Activated gamma-delta T cell treated with anti-CD3 and anti-CD28 coated beads, Interleukin-2, amount 50 U/mL, for 16 hours (primary cell): ENCODE measurements around the gene ENTPD3.
"Not testable (repeated sequence)": the region's sequence is repeated elsewhere in the genome, so short reads cannot be mapped to it uniquely, and the experiment has no call there.

Experiments used
- DNase-seq: peaks from one replicate; pipeline ENCODE4 v3.0.0-alpha.2; 2020; ENCODE audit warnings: low read depth

ENTPD3 gene

DNA sequence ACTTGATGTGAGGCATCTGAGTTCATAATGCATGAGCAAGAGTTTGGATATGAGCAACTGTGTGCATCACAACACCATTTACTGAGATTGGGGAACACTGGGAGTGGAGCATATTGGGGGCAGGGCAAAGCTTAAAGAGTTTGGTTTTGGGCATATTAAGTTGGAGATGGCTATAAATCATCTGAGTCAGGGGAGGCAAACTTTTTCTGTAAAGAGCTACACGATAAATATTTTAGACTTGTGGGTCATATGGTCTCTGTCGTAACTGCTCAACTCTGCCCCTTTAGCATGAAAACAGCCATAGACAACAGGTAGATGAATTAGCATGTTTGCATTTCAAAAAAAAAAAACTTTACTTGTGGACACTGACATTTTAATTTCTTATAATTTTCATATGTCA, 20.0 kb downstream of the ENTPD3 start:
- DNase-seq = no peak

DNA sequence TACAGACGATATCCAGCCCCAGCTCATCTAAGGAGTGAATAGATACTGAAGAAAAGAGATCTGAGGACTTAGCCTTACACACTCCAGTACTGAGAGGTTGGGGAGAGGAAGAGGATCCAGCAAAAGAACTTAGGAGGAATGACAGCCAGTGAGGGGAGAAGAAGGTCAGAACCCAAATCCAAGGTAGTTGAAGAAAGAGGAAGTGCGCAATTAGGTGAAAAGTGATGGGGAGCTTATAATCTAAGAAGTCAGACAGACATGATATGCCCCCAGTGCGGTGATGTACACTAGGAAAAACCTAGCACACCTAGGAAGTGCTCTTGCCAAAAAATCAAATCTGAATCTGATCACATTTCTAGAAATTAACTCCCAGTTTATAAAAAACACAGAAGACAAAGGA, 20.6 kb downstream of the ENTPD3 start:
- DNase-seq = no peak

DNA sequence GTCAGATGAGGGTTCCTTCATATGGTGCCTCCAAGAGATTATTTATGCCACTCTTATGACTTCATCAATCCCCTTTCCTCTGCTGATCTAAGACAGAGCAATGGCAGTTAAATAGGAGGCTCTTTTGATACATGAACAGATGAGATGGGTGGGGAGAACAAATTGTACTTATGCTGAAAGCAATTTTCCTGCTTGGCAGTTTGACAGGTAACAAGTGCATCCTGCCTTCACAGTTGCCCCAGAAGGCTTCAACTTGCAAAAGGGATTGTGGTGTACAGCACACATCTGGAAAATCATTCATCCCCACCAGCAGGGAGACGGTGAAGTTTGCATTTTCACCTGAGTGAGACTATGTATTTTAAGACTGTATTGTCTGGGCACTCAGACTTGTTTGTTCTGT, 27.3 kb downstream of the ENTPD3 start:
- no peak for DNase-seq

DNA sequence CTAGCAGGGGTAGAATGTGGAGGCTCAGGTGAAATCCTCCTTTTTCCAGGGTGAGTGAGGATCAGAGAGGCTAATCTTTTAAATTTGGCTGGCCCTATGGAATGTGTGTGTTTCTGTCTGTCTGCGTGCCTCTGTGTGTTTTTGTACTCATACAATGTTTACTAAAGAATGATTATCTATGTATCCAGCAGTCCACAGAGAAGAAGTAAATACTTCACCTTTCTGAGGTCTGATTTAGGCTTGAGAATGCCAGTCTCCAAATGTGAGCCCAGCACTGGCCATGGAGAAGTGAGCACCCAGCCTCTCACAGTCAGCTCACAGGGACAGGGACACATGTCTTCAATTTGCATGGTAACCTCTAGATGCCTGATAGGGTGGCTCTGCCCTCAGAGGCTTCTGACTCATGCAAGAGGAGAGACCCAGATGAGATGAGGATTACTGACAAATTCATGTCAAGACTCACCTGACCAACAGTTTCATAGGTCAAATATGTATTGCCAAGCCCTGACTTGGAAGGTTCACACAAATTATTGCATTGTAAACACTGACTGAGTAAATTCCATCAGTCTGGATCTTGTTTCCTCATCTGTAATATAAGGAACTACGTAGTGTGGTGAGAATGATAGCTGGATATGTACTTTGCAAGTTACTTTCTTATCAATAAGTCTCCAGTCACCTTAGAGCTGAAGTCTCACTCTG, 31.0 kb downstream of the ENTPD3 start:
- DNase-seq = no peak

DNA sequence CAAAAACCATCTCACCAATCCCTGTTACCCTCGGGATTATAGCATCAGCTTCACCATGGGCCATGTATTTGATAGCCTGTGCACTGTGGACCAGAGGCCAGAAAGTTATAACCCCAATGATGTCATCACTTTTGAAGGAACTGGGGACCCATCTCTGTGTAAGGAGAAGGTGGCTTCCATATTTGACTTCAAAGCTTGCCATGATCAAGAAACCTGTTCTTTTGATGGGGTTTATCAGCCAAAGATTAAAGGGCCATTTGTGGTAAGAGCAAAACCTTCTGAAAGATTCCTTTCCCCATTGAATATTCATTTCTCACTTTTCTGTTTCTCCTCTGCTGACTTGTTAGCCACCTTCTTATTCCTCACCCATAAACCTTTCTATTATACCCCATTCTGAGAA, 35.9 kb downstream of the ENTPD3 start:
- DNase-seq = no peak

DNA sequence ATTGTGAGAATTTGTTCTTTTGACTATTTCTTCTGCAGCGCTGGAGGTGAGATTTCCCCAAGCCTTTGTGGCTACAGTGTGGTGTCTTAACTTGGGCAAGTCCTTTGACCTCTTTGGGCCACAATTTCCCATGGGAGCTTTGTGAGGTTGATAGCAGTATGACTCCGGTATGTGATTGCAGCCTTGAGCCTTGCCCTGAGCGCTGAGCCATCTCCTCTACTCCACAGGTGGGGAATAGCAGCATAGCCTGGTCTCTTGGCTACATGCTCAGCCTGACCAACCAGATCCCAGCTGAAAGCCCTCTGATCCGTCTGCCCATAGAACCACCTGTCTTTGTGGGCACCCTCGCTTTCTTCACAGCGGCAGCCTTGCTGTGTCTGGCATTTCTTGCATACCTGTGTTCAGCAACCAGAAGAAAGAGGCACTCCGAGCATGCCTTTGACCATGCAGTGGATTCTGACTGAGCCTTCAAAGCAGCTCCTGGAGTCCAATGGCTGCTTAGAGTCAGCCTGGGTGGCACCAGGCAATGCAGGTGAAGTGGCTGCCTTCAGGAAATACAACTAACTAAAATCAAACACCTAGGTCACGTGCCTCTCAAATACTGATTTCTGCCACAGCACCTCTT, 40.2 kb downstream of the ENTPD3 start:
- no peak for DNase-seq

DNA sequence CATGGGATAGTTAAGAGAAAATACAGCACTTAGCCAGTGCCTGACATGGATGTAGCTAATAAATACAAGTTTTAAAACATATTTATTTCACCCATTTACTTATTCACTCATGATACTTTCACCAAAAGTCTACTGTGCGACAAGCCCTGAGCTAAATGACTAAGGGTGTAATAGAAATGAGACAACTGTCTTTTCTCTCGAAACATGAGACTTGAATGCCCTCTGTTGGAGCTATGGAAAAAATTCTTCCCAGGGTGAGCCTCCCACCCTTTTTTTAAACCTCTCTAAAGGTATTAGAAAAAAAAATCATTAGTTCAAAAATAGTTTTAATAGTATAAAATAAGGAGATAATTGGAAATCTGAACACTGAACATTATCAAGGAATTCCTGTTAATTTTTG, 45.8 kb downstream of the ENTPD3 start:
- DNase-seq = no peak

DNA sequence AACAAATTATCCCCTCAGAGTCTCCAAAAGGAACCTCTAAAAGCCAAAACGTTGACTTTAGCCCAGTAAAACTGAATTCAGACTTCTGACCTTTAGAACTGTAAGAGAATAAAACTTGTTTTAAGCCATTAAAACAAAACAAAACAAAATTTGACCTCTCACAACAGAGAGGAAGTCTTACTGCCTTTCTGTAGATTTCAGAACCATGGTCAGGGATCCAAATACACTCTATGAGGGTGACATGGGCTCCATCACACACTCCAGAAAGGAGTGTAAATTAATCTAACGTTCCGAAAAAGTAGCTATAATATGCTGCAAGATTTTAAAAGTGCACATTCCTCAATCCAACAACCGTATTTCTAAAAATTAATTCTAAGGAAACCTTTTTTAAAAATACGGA, 50.9 kb downstream of the ENTPD3 start:
- DNase-seq = no peak

DNA sequence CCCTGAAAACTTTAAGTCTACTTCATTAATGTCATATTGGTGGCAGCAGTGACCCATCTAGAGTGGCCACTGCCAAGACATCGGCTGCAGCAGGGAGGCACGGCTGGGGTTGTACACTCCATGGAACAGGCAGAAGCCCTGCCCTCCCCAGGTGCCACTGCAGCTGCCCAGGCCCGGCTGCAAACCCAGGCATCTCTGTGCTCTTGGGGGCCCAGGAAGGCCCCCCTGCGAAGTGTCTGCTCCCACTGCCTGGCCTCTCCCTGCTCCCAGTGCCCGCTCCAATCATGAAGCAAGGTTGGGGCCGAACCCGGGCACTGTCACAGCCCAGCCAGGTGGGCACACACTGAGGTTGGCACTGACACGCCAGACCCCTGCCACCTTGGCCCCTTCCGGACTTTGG, 58.1 kb downstream of the ENTPD3 start:
- no peak for DNase-seq

DNA sequence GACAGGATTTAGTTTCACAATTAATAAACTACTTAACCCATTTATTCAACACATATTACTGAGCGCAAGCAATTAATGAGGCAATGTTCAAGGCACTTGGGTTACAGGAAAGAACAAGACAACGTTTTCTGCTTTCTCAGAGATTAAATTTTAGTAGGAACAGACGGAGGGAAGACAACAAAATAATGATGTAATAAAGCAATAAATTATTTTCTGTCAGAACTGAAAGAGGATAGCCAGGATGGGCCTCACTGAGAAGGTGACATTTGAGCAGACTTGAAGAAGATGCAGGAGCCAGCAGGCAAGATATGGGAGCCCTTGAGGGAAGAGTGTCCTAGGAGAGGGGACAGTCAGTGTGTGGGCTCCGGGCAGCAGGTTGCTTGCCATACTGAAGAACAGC, 58.9 kb downstream of the ENTPD3 start:
- no peak for DNase-seq

DNA sequence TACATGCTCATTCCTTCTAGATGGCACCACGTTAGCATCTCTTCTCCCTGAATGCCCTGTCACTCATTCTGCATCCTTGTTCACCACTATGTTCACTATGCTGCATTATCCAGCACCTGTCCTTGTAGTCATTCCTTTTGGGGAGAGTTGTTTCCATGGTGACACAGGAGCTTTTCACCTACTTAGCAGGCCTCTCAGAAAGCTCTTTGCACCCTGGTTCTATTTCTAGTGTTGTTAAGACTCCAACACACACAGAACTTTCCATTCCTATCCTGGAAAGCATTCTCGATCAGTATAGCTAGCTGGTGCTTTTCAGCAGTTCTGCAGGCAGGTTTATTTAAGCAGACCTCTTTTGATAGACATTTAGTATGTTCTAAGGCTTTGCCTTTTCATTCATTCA, 63.5 kb downstream of the ENTPD3 start:
- no peak for DNase-seq

DNA sequence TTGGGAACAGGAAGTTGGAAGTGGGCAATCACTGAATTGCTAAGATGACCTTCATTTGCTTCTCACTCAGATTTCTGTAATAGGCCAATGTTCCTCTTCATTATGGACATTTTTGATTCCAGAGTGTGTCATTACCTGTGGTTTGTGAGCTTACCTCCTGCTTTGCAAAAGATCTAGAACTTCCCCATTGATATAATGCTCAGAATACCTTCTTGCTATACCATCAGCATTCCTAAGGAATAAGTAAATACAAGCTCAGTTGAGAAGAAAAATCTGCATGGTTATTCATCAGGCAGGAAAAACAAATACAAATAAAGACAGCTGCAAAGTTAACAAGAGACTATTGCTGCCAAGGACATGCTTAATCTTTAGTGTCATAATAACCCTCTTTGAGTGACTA, 64.6 kb downstream of the ENTPD3 start:
- DNase-seq = no peak

DNA sequence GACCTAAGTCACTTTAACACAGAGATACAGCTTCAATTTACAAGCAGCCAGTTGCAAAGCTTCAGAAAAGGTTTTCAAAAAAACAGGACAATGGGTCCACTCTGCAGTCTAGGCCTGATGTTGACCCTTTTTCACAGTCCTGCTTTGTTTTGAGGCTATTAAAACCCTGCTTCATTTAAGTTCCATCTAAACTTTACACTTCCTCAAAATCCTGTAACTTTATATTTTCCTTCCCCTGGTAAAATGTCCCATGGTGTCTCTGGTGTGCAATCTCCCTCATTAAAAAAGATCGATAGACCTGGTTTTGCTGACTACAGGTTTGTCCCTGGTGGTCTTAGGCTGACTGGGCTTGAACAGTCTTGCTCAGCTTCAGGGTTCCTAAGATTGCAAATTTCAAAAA, 65.1 kb downstream of the ENTPD3 start:
- DNase-seq = no peak

DNA sequence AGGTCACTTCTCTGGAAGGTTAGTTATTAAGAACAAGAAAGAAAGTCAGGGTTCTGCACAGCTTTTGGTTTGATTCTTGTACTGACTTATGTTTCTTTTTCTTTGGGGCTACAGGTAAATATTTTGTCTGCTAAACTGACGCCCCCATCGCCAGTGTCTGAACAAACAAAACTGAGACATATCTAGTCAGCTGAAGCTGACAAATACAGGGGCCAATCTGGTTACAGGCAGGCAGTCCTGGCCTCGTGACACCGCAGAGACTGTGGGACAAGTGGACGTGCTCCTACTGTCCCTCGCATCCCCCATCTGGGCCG, 65.5 kb downstream of the ENTPD3 start:
- no peak for DNase-seq

DNA sequence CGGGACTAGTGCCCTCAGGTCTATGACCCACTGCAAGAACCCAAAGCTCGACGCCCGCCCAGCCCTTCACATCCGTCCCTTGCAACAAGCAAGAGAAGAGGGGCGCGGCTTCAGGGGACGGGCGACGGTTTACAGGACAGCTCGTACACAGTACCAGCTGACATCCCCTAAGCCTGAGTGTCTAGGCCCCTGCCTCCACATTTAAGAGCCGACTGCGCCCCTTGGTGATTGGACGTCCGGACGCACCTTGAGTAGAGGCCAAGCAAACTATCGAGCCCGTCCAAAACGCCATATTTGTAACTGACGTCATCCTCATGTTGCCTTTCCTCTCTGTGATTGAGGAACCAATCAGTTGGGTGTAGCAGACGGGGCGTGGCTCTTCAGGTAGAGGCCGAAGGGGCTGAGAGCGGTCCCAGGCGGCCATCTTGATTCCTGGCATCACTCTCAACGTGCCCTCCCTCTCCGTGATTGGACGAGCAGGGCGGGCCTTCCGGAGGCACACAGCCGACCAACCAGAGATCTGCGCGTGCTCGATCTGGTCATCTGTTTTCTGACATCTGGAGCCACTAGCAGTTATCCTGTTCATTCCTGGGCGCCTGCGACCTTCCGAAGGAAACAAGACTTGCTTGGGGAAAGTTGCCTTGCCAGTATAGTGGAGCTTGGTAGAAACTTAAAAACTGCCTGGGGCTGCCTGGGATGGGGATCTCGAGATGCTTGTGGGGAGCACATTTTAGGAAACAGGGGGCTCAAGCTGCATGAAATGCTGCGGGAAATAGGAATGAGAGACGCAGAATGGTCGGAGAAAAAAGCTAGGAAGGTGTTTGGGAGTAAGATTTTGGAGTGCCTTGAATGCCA, 66.1 kb downstream of the ENTPD3 start:
- DNase-seq = peak; percentile 94

DNA sequence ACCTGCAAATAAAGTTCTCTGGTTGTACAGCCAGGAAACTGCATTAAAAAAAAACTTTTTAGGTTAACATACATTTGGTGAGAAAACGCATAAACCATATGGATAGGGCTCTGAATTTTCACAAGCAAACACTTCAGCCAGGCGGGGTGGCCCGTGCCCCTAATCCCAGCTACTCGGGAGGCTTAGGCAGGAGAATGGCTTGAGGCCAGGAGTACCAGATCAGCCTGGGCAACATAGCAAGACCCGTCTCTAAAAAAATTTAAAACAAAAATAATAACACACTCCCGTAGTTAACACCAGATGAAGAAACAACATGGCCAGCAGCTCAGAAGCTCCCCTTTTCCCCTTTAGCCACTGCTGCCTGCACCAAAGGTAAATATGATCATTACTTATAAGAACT, 66.9 kb downstream of the ENTPD3 start:
- DNase-seq = no peak

DNA sequence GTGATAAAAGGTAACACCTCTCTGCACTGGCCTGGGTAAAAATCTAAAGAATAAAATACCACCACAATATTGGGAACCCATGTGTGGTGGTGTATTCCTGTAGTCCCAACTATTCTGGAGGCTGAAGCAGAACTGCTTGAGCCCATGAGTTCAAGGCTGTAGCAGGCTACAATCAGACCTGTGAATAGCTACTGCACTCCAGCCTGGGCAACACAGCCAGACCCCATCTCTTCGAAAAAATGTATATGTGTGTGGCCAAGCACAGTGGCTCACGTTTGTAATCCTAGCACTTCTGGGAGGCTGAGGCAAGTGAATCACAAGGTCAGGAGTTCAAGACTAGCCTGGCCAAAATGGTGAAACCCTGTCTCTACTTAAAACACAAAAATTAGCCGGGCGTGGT, 68.3 kb downstream of the ENTPD3 start:
- DNase-seq = no peak

DNA sequence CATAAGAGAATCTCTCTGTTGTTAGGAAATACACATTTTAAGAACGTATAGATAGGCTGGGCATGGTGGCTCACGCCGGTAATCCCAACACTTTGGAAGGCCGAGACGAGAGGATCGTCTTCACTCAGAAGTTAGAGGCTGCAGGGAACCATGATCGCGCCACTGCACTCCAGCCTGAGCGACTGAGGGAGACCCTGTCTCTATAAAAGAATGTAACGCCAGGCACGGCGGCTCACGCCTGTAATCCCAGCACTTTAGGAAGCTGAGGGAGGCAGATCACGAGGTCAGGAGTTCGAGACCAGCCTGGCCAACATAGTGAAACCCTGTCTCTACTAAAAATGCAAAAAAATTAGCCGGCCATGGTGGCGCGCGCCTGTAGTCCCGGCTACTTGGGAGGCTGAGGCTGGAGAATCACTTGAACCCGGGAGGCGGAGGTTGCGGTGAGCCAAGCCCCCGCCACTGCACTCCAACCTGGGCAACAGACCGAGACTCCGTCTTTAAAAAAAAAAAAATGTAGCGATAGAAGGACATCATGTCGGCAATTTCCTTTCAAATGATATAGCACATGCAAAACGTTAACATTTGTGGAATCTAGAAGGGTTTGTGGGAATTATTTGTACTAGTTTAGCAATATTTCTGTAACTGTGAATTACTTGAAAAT, 69.4 kb downstream of the ENTPD3 start:
- no peak for DNase-seq

DNA sequence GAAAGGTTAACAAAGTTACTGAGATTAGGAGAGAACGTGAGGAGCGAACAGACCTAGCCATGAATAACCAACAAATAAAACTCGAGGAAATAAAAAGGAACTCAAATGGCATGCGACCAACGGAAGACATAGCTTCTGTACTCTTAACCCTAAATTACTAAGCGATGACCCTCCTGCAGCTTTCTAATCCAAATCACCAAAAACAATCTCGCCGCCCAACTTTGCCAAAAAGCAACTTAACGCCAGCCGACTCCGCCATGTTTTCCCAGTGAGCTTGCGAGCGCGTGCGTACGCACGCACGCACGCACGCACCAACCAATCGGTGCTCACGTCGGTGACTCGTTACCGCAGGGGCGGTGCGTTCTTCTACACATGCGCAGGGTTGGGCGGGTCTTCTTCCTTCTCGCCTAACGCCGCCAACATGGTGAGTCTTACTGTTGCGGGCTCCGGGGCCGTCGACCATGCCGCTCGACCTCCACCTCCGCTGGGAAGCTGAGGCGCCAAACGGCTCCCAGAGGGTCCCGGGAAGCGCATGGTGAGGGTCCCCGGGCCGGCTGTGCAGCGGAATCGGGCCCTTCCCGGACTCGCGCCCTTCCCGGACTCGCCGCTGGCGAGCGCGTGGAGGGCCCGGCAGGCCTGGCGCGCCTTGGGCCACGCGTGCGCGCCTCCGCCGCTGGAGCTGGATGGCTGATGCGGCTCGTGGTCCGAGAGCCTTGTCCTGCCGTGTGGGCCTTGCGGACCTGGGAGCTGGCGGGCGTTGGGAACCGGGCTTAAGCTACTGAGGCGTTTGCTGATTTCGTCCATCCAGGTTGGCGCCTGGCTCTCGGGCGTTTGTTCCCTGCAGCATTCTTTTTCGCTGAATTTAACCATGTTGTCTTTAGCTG, 70.2 kb downstream of the ENTPD3 start, which contains the start of gene RPL14:
RPL14 (plus strand) TSS at position 400 of the 884 bp plus-strand sequence; CDS start at position 533, 133 bp downstream.
- DNase-seq = peak; percentile 92

DNA sequence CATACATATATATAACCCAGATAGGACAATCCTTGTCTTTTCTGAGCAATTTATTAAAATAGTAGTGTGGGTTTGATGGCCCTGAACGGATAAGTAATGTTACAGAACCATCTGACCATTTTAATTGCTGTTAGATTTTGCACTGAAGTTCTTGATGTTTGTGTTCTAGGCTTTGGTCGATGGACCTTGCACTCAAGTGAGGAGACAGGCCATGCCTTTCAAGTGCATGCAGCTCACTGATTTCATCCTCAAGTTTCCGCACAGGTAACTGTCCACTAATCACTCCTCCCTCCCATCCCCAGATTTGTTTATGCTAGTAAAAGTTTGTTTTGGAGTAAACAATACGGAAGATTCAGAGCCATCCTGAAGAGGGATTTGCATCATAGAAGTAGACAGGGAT, 71.5 kb downstream of the ENTPD3 start:
- no peak for DNase-seq

DNA sequence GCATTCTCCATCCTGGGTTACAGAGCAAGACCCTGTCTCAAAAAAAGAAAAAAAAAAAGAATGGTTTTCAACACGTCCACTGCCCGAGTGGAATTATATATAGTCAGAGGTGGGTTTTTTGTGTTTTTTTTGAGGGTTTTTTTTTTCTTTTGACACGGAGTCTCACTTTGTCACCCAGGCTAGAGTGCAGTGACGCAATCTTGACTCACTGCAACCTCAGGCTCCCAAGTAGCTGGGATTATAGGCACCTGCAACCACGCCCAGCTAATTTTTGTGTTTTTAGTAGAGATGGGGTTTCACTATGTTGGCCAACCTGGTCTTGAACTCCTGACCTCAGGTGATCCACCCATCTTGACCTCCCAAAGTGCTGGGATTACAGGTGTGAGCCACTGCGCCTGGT, 73.5 kb downstream of the ENTPD3 start:
- DNase-seq = not testable (repeated sequence)

DNA sequence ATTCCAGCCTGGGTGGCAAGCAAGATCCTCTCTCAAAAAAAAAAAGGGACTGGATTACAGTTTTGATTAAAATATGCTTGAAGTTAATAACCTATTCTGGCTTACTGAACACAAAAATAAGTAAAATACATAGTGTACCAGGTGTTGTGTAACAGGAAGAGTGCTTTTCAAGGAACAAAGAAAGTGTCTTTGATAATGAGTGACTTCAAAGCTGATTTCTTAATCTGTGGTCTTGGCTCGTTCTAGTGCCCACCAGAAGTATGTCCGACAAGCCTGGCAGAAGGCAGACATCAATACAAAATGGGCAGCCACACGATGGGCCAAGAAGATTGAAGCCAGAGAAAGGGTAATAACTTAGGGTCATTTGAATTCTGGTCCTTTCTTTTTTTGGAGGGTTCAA, 74.2 kb downstream of the ENTPD3 start:
- DNase-seq = no peak
